K562 (cell line): ENCODE results near the gene MTREX. TPM values are rescaled to one million over a fixed set of nuclear protein-coding genes. Genes with fewer than 3 reads are reported as not detected.

Experiments
- ATAC-seq: fragments of 200-7000 bp; cut with Tn5 transposase; 3 replicates; pipeline ENCODE4 v1.9.1; 2020; ENCODE audit warnings: moderate library complexity
- BruUV-seq: library from RNA; stranded (reverse); fragments of 400-500 nt; replicated peaks from 2 replicates; lab custom pipeline; 2021; lab: Mats Ljungman, UMichigan
- CTCF ChIA-PET: fragments of 300-600 bp; formaldehyde crosslinking; extraction: SDS; loops from one replicate; lab custom pipeline; 2021; ENCODE audit warnings: low intra/inter-chr PET ratio; lab: Yijun Ruan, JAX
- POLR2A ChIA-PET: fragments of 300-600, 350-650 bp; sonication (Branson Sonifier 250); formaldehyde crosslinking; extraction: SDS; loops from one replicate; lab custom pipeline; 2021; ENCODE audit warnings: antibody characterized with exemption, inconsistent platforms; lab: Yijun Ruan, JAX
- DNase-seq, 4 experiments: peaks; one replicate each; pipeline versions ENCODE4 v3.0.0 to v3.0.0-alpha.2; 2011 to 2018; ENCODE audit warnings: low spot score in 3 of 4, mixed read lengths in 3 of 4; ENCODE audit errors: extremely low read depth in 1 of 4
- FAIRE-seq: peaks from 2 replicates; lab custom pipeline; 2011; peaks lifted over from hg19 to GRCh38; lab: Jason Lieb, UNC
- H2AFZ ChIP-seq: 2 replicates; pipeline ENCODE4 v1.6.0; 2011; ENCODE audit warnings: low read depth, low read length, control low read depth, inconsistent platforms
- H3K27ac ChIP-seq: fragments of 200-600 bp; 3 replicates; pipeline ENCODE4 v1.8.0; 2011; ENCODE audit warnings: low read depth, mild to moderate bottlenecking, control low read depth, inconsistent platforms, low read length, moderate library complexity, mixed read lengths; ENCODE audit errors: extremely low read depth
- H3K27me3 ChIP-seq, 2 experiments: fragments of 300-600 bp in 1 of 2; 2 replicates in 1 of 2; 3 replicates in 1 of 2; pipeline versions ENCODE4 v1.6.0 to v1.8.0; 2011; ENCODE audit warnings: inconsistent platforms in 2 of 2, low read length in 2 of 2, mild to moderate bottlenecking in 1 of 2, mixed read lengths in 1 of 2, moderate library complexity in 1 of 2; ENCODE audit not compliant: control insufficient read depth in 2 of 2, insufficient read depth in 2 of 2
- H3K36me3 ChIP-seq: fragments of 300-600 bp; 3 replicates; pipeline ENCODE4 v1.8.0; 2011; ENCODE audit warnings: mild to moderate bottlenecking, low read length, inconsistent platforms; ENCODE audit not compliant: control insufficient read depth, insufficient read depth
- H3K4me1 ChIP-seq, 2 experiments: fragments of 200-600 bp in 1 of 2; replicated peaks in 1 of 2; 2 replicates in 1 of 2; 3 replicates in 1 of 2; pipeline versions ENCODE4 v1.5.1 to v1.8.0; 2011; ENCODE audit warnings: inconsistent platforms in 2 of 2, low read length in 2 of 2, mild to moderate bottlenecking in 1 of 2, mixed read lengths in 1 of 2, moderate library complexity in 1 of 2; ENCODE audit not compliant: control insufficient read depth in 2 of 2, insufficient read depth in 2 of 2
- H3K4me2 ChIP-seq: 2 replicates; pipeline ENCODE4 v1.6.1; 2011; ENCODE audit warnings: low read length, control low read depth, inconsistent platforms, mixed read lengths; ENCODE audit not compliant: insufficient read depth
- H3K4me3 ChIP-seq: fragments of 200-600 bp; sonication (generic), shearing (Covaris generic); 2 replicates; pipeline ENCODE4 v1.5.1; 2016; ENCODE audit warnings: control low read depth, inconsistent platforms
- H3K79me2 ChIP-seq: fragments of 200-600 bp; 3 replicates; pipeline ENCODE4 v1.8.0; 2011; ENCODE audit warnings: low read length, inconsistent platforms; ENCODE audit not compliant: control insufficient read depth, insufficient read depth
- H3K9ac ChIP-seq, 2 experiments: 2 replicates each; pipeline versions ENCODE4 v1.6.0 to v1.6.1; 2011; ENCODE audit warnings: low read depth in 2 of 2, low read length in 2 of 2, control low read depth in 1 of 2, inconsistent platforms in 1 of 2, mild to moderate bottlenecking in 1 of 2, mixed read lengths in 1 of 2; ENCODE audit not compliant: insufficient read depth in 1 of 2
- H3K9me1 ChIP-seq: one replicate; pipeline ENCODE4 v1.6.0; 2011; ENCODE audit warnings: inconsistent platforms, mild to moderate bottlenecking, low read length, moderate library complexity; ENCODE audit not compliant: control insufficient read depth, insufficient read depth
- H3K9me3 ChIP-seq: replicated peaks from 2 replicates; pipeline ENCODE4 v1.5.1; 2011; ENCODE audit warnings: low read depth, low read length, inconsistent platforms; ENCODE audit not compliant: control insufficient read depth, insufficient read depth
- H4K20me1 ChIP-seq: replicated peaks from 2 replicates; pipeline ENCODE4 v1.6.1; 2011; ENCODE audit warnings: low read length, inconsistent platforms, mixed read lengths; ENCODE audit not compliant: control insufficient read depth, insufficient read depth
- EZH2 ChIP-seq: IDR thresholded peaks from 2 replicates; pipeline ENCODE4 v1.6.1; 2012; ENCODE audit warnings: low read depth, mild to moderate bottlenecking, inconsistent platforms, low read length, borderline replicate concordance
- MYC ChIP-seq, 2 experiments: fragments of 250-450 bp in 1 of 2; sonication (Bioruptor Pico) in 1 of 2; IDR thresholded peaks; 2 replicates each; pipeline versions ENCODE4 v1.5.1 to v1.6.1; 2012 to 2021; ENCODE audit warnings: low read depth in 2 of 2, borderline replicate concordance in 1 of 2, improper control_type of control experiment in 1 of 2, low read length in 1 of 2, mild to moderate bottlenecking in 1 of 2, moderate library complexity in 1 of 2
- OTX1 ChIP-seq: fragments of 450-650 bp; formaldehyde crosslinking; IDR thresholded peaks from 2 replicates; pipeline ENCODE4 v1.4.0; 2022; ENCODE audit warnings: mild to moderate bottlenecking
- POLR2AphosphoS2 ChIP-seq: IDR thresholded peaks from 2 replicates; pipeline ENCODE4 v1.6.1; 2012; ENCODE audit warnings: low read length, improper control_type of control experiment
- POLR2B ChIP-seq: fragments of 450-650 bp; IDR thresholded peaks from 2 replicates; pipeline ENCODE4 v1.6.1; 2018; ENCODE audit warnings: low read depth; ENCODE audit not compliant: partially characterized antibody
- RBFOX2 ChIP-seq: fragments of 200-400 bp; formaldehyde crosslinking; IDR thresholded peaks from 2 replicates; pipeline ENCODE4 v1.6.1; 2017; ENCODE audit warnings: low read depth, mild to moderate bottlenecking, low read length, moderate library complexity
- TOE1 ChIP-seq, 2 experiments: fragments of 450-650 bp in 1 of 2; sonication (generic) in 1 of 2; formaldehyde crosslinking in 1 of 2; IDR thresholded peaks; 2 replicates each; pipeline versions ENCODE4 v1.7.1 to v1.8.0; 2016 to 2022; ENCODE audit warnings: borderline replicate concordance in 2 of 2, mild to moderate bottlenecking in 2 of 2, antibody characterized with exemption in 1 of 2, inconsistent platforms in 1 of 2, low read depth in 1 of 2, missing genetic modification reagents in 1 of 2, moderate library complexity in 1 of 2
- ZBTB17 ChIP-seq: fragments of 450-650 bp; formaldehyde crosslinking; IDR thresholded peaks from 2 replicates; pipeline ENCODE4 v1.4.0; 2020; ENCODE audit warnings: mild to moderate bottlenecking
- ZNF445 ChIP-seq: fragments of 250-450 bp; sonication (Bioruptor Pico); IDR thresholded peaks from 2 replicates; pipeline ENCODE4 v1.4.0; 2020; ENCODE audit warnings: low read depth, mild to moderate bottlenecking, moderate library complexity
- WGBS: fragments of 100-300 bp; shearing (Covaris generic); methylation state at CpG from one replicate; pipeline ENCODE4 v1.1.6; 2016; ENCODE audit warnings: low coverage, mixed read lengths; ENCODE audit not compliant: insufficient coverage; ENCODE audit errors: missing lambda C conversion rate; 5-methylcytosine and 5-hydroxymethylcytosine counted together
- in situ Hi-C: fragments of 300-500 bp; cut with MboI; formaldehyde crosslinking; loops from 4 replicates; pipeline ENCODE4 v1.15.0; 2018; ENCODE audit warnings: inconsistent platforms, mixed read lengths
- intact Hi-C: fragments of 100-400 bp; cut with micrococcal nuclease; formaldehyde crosslinking; loops from 2 replicates; pipeline ENCODE4 v1.14.2; 2022
- polyA plus RNA-seq, 8 experiments: library from polyadenylated mRNA; depleted of rRNA in 4 of 8; stranded (reverse) in 5 of 8; unstranded in 3 of 8; fragments of >200 nt; fragmentation: Nextera tagmentation in 2 of 8; fragmentation: Illumina TruSeq in 1 of 8; extraction: Ambion mirVana in 2 of 8; extraction: Trizol in 1 of 8; gene quantifications; 2 replicates each; pipeline versions ENCODE4 v1.2.1 to v1.2.3, GENCODE V29; 2011 to 2014; ENCODE audit warnings: inconsistent platforms in 1 of 8, missing spikeins in 1 of 8
- total RNA-seq, 7 experiments: library from RNA; depleted of rRNA in 6 of 7; stranded (reverse); fragments of >200 nt in 6 of 7; fragmentation: Illumina TruSeq in 2 of 7; extraction: Trizol in 2 of 7; gene quantifications; 2 replicates each; pipeline versions ENCODE4 v1.2.1 to v1.2.3, GENCODE V29; 2011 to 2021; ENCODE audit warnings: low replicate concordance in 1 of 7

The MTREX gene
- total and polyA plus RNA-seq, 9 of the 15 experiments (the other 6 are each of a cell fraction or from before 2014, with no cell fraction given), result 52.9 to 193 (median 150) TPM

GRCh38 chr5:55438998-55439397 is 131.2 kb downstream of the MTREX start:
- no peak overlapping the region for H3K27ac ChIP-seq
- peaks cover 0 to 5% of the 10 kb centered on the region in 2 experiments; a peak in 2 of 5 replicates for H3K4me1 ChIP-seq
- H3K36me3 ChIP-seq, result no peaks in the 10 kb centered on the region
- intact Hi-C loops, result no loop called here
- ATAC-seq (no peak), FAIRE-seq (no peak)
- no peak overlapping the region for H2AFZ ChIP-seq
- H3K4me2 ChIP-seq, result no peak overlapping the region
- no peaks in the 10 kb centered on the region for H3K27me3 ChIP-seq
- no peaks in the 10 kb centered on the region for H4K20me1 ChIP-seq
- WGBS, result 57% methylated on average over 4 of the region's 4 CpGs
- H3K4me3 ChIP-seq, result no peak overlapping the region
- 0 out of 2 replicates have a peak, but pooled peaks cover 7% of the 10 kb centered on the region for H3K9me3 ChIP-seq
- H3K9me1 ChIP-seq, result no peaks in the 10 kb centered on the region
- POLR2A ChIA-PET, result interaction anchor here (0.9 kb wide), 1 partner anchor 14 kb away, joined by 3 read pairs; no protein-coding TSS in a partner anchor
- TF ChIP-seq RBFOX2, result no peak
- TF ChIP-seq ZBTB17 (CRISPR knock-in tag), result no peak
- TF ChIP-seq OTX1, result no peak
- TF ChIP-seq POLR2AphosphoS2, result no peak
- no peak for TF ChIP-seq TOE1 (IDR thresholded peaks at IDR 0.05; ENCODE audit: borderline replicate concordance)
- TF ChIP-seq TOE1 (CRISPR knock-in tag; IDR thresholded peaks at IDR 0.05; ENCODE audit: borderline replicate concordance, low read depth), result no peak
- TF ChIP-seq EZH2, result no peak
- no peak for TF ChIP-seq ZNF445 (CRISPR knock-in tag)
- TF ChIP-seq POLR2B, result no peak
- no peak for TF ChIP-seq MYC (IDR thresholded peaks at IDR 0.05; ENCODE audit: low read depth, low read length)
- no peak for TF ChIP-seq MYC (CRISPR knock-in tag; IDR thresholded peaks at IDR 0.05; ENCODE audit: borderline replicate concordance, low read depth)
- TF ChIP-seq, all 486 proteins: peak for 0
- DNase-seq, result no peak
- no peaks in the 10 kb centered on the region for H3K79me2 ChIP-seq
- no peak overlapping the region for H3K9ac ChIP-seq
- CTCF ChIA-PET, result interaction anchor here (0.6 kb wide), 1 partner anchor 249 kb away, joined by 4 read pairs; no protein-coding TSS in a partner anchor
- in situ Hi-C loops, result no loop called here
- no TSS peak for BruUV-seq
